Fibroblast of mammary gland (primary cell): ENCODE measurements around the gene SUMO2.
"Not testable (repeated sequence)": the region's sequence is repeated elsewhere in the genome, so short reads cannot be mapped to it uniquely, and the experiment has no call there.

ENCODE experiments used
- DNase-seq: peaks from one replicate; pipeline ENCODE4 v3.0.0-alpha.2; 2010; ENCODE audit warnings: low read depth
- H3K4me3 ChIP-seq: 2 replicates; pipeline ENCODE4 v1.5.1; 2011; ENCODE audit warnings: low read depth, mild to moderate bottlenecking, low read length, moderate library complexity; ENCODE audit not compliant: control insufficient read depth
- TF ChIP-seq, protein P1 (sequence below): conservative IDR thresholded peaks from 2 replicates; pipeline ENCODE4 v1.5.1; 2011; ENCODE audit warnings: low read depth, low read length, inconsistent platforms; ENCODE audit not compliant: control insufficient read depth, insufficient read depth

SUMO2 gene

DNA sequence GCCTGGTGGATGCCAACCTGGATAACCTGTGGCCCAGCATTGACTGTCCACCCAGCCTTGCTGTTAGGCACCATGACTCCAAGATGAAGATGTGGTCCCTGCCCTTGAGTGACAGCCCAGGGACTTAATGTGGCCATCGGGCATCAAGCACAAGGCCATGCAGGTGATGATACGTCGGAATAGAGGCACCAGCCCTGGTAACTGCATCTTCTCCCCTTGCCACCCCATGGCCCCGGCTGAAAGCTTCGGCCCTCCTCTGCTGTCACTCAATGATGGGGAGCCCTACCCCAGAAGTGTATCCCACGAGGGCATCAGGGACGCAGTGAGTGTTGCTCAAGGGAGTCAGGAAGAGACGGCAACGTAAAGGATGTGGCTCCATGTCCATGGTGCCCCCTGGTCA lies 53.2 kb downstream of the SUMO2 start:
- TF ChIP-seq, protein P1, sequence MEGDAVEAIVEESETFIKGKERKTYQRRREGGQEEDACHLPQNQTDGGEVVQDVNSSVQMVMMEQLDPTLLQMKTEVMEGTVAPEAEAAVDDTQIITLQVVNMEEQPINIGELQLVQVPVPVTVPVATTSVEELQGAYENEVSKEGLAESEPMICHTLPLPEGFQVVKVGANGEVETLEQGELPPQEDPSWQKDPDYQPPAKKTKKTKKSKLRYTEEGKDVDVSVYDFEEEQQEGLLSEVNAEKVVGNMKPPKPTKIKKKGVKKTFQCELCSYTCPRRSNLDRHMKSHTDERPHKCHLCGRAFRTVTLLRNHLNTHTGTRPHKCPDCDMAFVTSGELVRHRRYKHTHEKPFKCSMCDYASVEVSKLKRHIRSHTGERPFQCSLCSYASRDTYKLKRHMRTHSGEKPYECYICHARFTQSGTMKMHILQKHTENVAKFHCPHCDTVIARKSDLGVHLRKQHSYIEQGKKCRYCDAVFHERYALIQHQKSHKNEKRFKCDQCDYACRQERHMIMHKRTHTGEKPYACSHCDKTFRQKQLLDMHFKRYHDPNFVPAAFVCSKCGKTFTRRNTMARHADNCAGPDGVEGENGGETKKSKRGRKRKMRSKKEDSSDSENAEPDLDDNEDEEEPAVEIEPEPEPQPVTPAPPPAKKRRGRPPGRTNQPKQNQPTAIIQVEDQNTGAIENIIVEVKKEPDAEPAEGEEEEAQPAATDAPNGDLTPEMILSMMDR, result no peak
- no peak overlapping the region for H3K4me3 ChIP-seq
- no peak for DNase-seq

DNA sequence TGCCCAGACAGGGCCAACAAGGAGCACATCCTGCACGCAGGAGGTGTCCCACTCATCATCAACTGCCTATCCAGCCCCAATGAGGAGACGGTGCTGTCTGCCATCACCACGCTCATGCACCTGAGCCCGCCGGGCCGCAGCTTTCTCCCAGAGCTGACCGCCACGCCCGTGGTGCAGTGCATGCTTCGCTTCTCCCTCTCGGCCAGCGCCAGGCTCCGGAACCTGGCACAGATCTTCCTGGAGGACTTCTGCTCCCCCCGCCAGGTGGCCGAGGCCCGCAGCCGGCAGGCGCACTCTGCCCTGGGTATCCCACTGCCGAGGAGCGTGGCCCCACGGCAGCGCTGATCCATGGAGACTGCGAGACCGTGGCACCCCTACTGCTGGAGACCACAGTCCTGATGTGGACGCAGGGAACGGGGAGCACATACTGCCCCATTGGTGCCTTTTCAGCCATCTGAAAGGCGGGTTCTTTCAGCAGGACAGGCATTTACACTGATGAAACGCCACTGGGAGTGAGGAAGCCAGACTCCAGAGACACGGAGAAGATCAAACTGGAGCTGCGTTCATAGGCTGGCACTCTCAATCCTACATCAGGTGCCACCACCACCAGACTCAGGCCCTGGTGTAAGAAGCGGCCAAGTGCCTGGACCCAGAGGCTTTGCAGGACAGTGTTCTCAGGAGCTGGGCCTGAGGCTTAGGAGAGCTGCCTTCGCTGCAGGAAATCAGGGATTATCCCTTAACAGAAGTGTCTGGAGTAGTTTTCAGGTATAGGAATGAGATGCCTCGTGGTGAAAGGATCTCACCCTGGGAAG lies 53.9 kb downstream of the SUMO2 start:
- DNase-seq, result no peak
- TF ChIP-seq, protein P1, result no peak
- H3K4me3 ChIP-seq, result no peak overlapping the region

DNA sequence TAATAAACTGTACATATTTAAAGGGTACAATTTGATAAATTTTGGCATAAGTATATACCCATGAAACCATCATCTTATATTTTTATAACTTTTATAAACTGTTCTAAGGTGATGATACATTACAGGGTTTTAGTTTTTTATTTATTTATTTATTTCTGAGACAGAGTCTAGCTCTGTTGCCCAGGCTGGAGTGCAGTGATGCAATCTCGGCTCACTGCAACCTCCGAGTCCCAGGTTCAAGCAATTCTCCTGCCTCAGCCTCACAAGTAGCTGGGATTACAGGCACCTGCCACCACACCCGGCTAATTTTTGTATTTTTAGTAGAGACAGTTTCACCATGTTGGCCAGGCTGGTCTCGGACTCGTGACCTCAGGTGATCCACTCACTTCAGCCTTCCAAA lies 54.8 kb downstream of the SUMO2 start:
- H3K4me3 ChIP-seq, DNase-seq: not testable (repeated sequence)

DNA sequence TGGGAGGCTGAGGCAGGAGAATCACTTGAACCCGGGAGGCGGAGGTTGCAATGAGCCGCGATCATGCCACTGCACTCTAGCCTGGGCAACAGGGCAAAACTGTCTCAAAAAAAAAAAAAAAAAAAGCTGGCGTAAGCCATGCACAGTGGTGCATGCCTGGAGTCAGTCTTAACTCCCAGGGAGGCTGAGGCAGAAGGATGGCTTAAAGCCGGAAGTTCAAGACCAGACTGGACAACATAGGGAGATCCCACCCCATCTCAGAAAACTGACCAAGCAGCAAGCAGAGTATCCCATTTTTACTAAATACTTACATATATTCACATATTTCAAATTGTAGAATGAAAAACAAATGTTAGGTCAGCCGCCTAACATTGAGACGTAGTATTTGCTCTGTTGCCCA lies 55.8 kb downstream of the SUMO2 start:
- no peak overlapping the region for H3K4me3 ChIP-seq
- DNase-seq, result no peak
- TF ChIP-seq, protein P1, result no peak

DNA sequence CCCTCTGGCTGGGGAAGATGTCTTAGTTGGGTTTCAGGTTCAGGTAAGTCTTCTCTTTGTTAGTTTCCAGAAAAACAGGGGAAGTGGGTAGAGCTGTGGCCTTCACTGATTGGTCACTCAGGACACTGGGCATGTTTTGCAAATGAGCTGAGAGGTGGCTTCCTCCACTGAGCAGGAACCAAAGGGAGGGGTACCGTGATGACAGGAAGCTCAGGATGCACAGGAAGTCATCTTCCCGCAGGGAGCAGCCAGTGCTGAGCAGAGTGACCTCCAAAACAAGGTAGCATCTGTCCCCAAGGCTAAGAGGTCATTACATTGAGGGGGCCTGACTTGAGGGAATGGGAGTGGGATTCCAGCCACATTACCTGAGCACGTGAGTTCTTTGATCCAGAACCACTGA lies 56.8 kb downstream of the SUMO2 start:
- TF ChIP-seq, protein P1, result no peak
- no peak overlapping the region for H3K4me3 ChIP-seq
- DNase-seq, result no peak

DNA sequence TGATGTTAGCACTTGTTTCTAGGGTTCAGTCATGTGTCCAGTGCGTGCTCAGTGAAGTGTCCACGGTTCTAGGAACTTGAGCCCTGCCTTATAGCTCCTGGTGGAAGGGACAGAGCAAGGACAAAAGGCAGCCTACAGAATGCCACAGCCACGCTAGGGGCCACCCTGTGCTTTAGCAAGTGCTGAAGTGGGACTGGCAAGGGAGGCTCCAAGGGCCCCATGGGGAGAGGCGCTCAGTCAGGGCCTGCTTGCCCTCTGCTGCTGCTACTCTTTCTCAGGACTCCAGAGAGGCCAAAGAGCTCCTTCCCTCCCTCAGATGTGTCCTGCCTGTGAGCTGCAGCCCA lies 58.0 kb downstream of the SUMO2 start:
- no peak overlapping the region for H3K4me3 ChIP-seq
- TF ChIP-seq, protein P1, result no peak
- DNase-seq, result no peak

DNA sequence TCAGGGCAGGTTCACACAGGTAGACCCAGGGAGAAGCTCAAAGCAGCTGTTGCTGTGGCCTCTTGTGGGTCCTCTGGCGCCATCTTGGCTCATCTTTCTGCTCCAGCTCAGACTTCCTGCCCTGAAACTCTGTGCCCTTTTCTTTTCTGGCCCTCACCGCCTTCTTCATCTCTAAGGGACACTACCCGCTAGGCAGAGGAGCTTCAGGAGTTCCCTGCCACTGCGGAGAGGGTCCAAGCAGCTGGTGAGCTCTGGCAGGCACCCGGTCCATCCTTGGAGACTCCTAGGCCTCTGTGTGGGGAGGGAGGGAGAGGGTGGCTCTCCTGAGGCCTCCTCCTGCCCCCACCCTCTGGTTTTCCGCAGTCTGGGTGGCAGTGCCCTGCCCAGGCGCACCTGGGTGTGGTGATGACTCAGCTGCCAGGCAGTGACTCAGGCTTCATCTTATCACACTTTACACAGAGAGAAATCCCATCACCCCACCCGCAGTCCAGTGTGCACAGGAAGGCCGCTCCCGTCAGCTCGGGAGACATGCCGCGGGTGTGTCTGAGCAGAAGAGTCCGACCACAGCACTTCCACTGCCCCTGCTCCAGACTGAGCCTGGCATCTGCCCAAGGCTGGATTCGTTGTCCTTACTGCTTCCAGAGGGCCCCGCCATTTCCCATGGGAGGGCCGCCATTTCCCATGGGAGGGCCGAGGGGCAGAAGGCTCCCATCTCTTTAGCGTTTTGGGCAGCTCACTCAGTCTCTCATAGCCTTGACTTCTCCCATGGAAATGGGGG lies 58.5 kb downstream of the SUMO2 start:
- TF ChIP-seq, protein P1, result no peak
- no peak overlapping the region for H3K4me3 ChIP-seq
- peak; percentile 52 for DNase-seq
